Activated CD4-positive, alpha-beta memory T cell treated with anti-CD3 and anti-CD28 coated beads for 36 hours (primary cell): Measurements from ENCODE around the gene BST1. TPM values are rescaled to one million over a fixed set of nuclear protein-coding genes. Genes with fewer than 3 reads are reported as not detected.

Experiments
- CTCF ChIA-PET: fragments of 350-600 bp; sonication (Branson Sonifier 250); formaldehyde crosslinking; loops from one replicate; lab custom pipeline; 2021; ENCODE audit warnings: antibody characterized with exemption, inconsistent platforms; lab: Charles Lee
- POLR2A ChIA-PET: fragments of 350-600 bp; sonication (Branson Sonifier 250); formaldehyde crosslinking; loops from one replicate; lab custom pipeline; 2021; ENCODE audit warnings: antibody characterized with exemption; lab: Charles Lee
- DNase-seq: peaks from one replicate; pipeline ENCODE4 v3.0.0-alpha.2; 2020
- H3K27ac Mint-ChIP-seq: one replicate; pipeline ENCODE4 v1.8.0; 2021; ENCODE audit warnings: mixed read lengths
- H3K27me3 Mint-ChIP-seq: one replicate; pipeline ENCODE4 v1.8.0; 2021; ENCODE audit warnings: mixed read lengths
- H3K36me3 Mint-ChIP-seq: one replicate; pipeline ENCODE4 v1.8.0; 2021; ENCODE audit warnings: mixed read lengths
- H3K4me1 Mint-ChIP-seq: one replicate; pipeline ENCODE4 v1.8.0; 2021; ENCODE audit warnings: low read depth, mixed read lengths
- H3K4me3 Mint-ChIP-seq: one replicate; pipeline ENCODE4 v1.8.0; 2021; ENCODE audit warnings: mild to moderate bottlenecking, mixed read lengths
- H3K9me3 Mint-ChIP-seq: one replicate; pipeline ENCODE4 v1.8.0; 2021; ENCODE audit warnings: mixed read lengths
- intact Hi-C: fragments of 100-400 bp; cut with micrococcal nuclease; formaldehyde crosslinking; loops from one replicate; pipeline ENCODE4 v1.15.1; 2023
- total RNA-seq, 2 experiments: library from RNA; stranded (reverse); gene quantifications; one replicate each; pipeline ENCODE4 v1.2.3, GENCODE V29; 2021

The BST1 gene
- total RNA-seq, 2 experiments from 2014 or later: 0.19 to 0.67 TPM

GRCh38 chr4:15735536-15735935 lies 32.7 kb downstream of the BST1 start:
- no peak overlapping the region for H3K4me3 Mint-ChIP-seq
- intact Hi-C loops: no loop called here
- CTCF ChIA-PET: no interaction called here
- DNase-seq: no peak
- peaks cover 2% of the 10 kb centered on the region for H3K27me3 Mint-ChIP-seq
- peaks cover 27% of the 10 kb centered on the region for H3K4me1 Mint-ChIP-seq
- no peaks in the 10 kb centered on the region for H3K9me3 Mint-ChIP-seq
- POLR2A ChIA-PET: no interaction called here
- H3K36me3 Mint-ChIP-seq: no peaks in the 10 kb centered on the region
- H3K27ac Mint-ChIP-seq: no peak overlapping the region

- intact Hi-C loops: no loop called here
- H3K27ac Mint-ChIP-seq: no peak overlapping the region
- H3K27me3 Mint-ChIP-seq: peaks cover 2% of the 10 kb centered on the region
- CTCF ChIA-PET: interaction anchor here (0.8 to 1.5 kb wide), 2 partner anchors 19 to 147 kb away, joined by 3 to 5 read pairs; no protein-coding TSS in a partner anchor
- H3K4me3 Mint-ChIP-seq: no peak overlapping the region
- peaks cover 27% of the 10 kb centered on the region for H3K4me1 Mint-ChIP-seq
- H3K36me3 Mint-ChIP-seq: peaks cover 5% of the 10 kb centered on the region
- no peak for DNase-seq
- H3K9me3 Mint-ChIP-seq: peaks cover 7% of the 10 kb centered on the region
- POLR2A ChIA-PET: no interaction called here
Measured at GRCh38 chr4:15736514-15737050, 33.7 kb downstream of the BST1 start.

- DNase-seq: peak; percentile 29
- ChIA-PET POLR2A (no interaction called here), CTCF (interaction anchor here (0.6 to 1.5 kb wide), 5 partner anchors 18 to 878 kb away, joined by 3 to 7 read pairs (median 4); no protein-coding TSS in a partner anchor)
- Mint-ChIP-seq H3K27ac (no peak overlapping the region), H3K36me3 (peaks cover 6% of the 10 kb centered on the region), H3K4me3 (no peak overlapping the region), H3K27me3 (peaks cover 2% of the 10 kb centered on the region), H3K4me1 (peaks cover 27% of the 10 kb centered on the region), H3K9me3 (peaks cover 13% of the 10 kb centered on the region)
- intact Hi-C loops: no loop called here
Measured at GRCh38 chr4:15737255-15737654, 34.4 kb downstream of the BST1 start.

DNA sequence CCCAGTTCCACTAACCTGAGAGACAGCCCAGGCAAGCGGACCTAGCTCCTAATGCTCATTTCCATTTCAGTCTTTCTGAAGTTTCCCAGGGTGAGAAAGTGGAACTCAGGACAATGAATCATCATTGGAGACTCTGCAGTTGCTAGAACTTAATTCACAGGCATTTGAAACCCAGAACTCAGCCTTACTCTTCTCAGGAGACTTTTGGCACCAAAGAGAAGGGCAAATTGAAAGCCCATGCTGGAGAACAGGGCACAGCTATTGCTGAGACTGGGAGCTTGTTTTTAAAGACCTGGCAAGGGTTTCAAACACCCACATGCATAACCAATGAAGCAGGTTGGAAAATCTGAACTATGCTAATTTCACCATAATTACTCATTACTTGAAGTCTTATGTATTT lies 36.0 kb downstream of the BST1 start:
- intact Hi-C loops: loop anchor here (1.0 kb wide), 4 partner anchors 17 to 56 kb away; no protein-coding TSS in a partner anchor
- peaks cover 31% of the 10 kb centered on the region for H3K4me1 Mint-ChIP-seq

GRCh38 chr4:15740764-15741404 lies 38.0 kb downstream of the BST1 start:
- intact Hi-C loops: no loop called here
- Mint-ChIP-seq H3K36me3 (peaks cover 12% of the 10 kb centered on the region), H3K9me3 (peaks cover 29% of the 10 kb centered on the region), H3K4me3 (no peak overlapping the region), H3K27ac (no peak overlapping the region), H3K27me3 (no peaks in the 10 kb centered on the region), H3K4me1 (peaks cover 31% of the 10 kb centered on the region)
- ChIA-PET CTCF (interaction anchor here (1.1 to 2.2 kb wide), 5 partner anchors 13 to 215 kb away, joined by 3 to 6 read pairs (median 4); no protein-coding TSS in a partner anchor), POLR2A (no interaction called here)
- DNase-seq: no peak

More for the DNA sequence above, 36.0 kb downstream of the BST1 start:
- CTCF ChIA-PET: interaction anchor here (0.9 to 2.2 kb wide), 9 partner anchors 10 to 260 kb away, joined by 3 to 39 read pairs (median 6); partner anchors contain the start of gene FAM200B
- Mint-ChIP-seq H3K36me3 (peaks cover 12% of the 10 kb centered on the region), H3K27me3 (no peaks in the 10 kb centered on the region), H3K4me3 (no peak overlapping the region), H3K27ac (peak overlapping the region; percentile 24), H3K9me3 (peaks cover 25% of the 10 kb centered on the region)
- POLR2A ChIA-PET: interaction anchor here (0.8 to 1.5 kb wide), 6 partner anchors 15 to 191 kb away, joined by 3 to 17 read pairs (median 3); no protein-coding TSS in a partner anchor
- DNase-seq: peak; percentile 19

GRCh38 chr4:15742083-15742582 lies 39.3 kb downstream of the BST1 start:
- H3K27me3 Mint-ChIP-seq: no peaks in the 10 kb centered on the region
- ChIA-PET CTCF (interaction anchor here (0.7 to 1.7 kb wide), 2 partner anchors 14 to 82 kb away, joined by 3 to 6 read pairs; no protein-coding TSS in a partner anchor), POLR2A (no interaction called here)
- DNase-seq: no peak
- intact Hi-C loops: no loop called here
- H3K36me3 Mint-ChIP-seq: peaks cover 12% of the 10 kb centered on the region
- no peak overlapping the region for H3K4me3 Mint-ChIP-seq
- H3K4me1 Mint-ChIP-seq: peaks cover 36% of the 10 kb centered on the region
- H3K9me3 Mint-ChIP-seq: peaks cover 35% of the 10 kb centered on the region
- H3K27ac Mint-ChIP-seq: no peak overlapping the region

GRCh38 chr4:15742637-15743036 lies 39.8 kb downstream of the BST1 start:
- POLR2A ChIA-PET: no interaction called here
- H3K4me3 Mint-ChIP-seq: no peak overlapping the region
- H3K9me3 Mint-ChIP-seq: peaks cover 35% of the 10 kb centered on the region
- H3K27ac Mint-ChIP-seq: no peak overlapping the region
- peaks cover 12% of the 10 kb centered on the region for H3K36me3 Mint-ChIP-seq
- H3K4me1 Mint-ChIP-seq: peaks cover 31% of the 10 kb centered on the region
- CTCF ChIA-PET: interaction anchor here (1.3 kb wide), 1 partner anchor 63 kb away, joined by 4 read pairs; no protein-coding TSS in a partner anchor
- intact Hi-C loops: no loop called here
- no peaks in the 10 kb centered on the region for H3K27me3 Mint-ChIP-seq
- no peak for DNase-seq

- H3K27me3 Mint-ChIP-seq: no peaks in the 10 kb centered on the region
- peaks cover 12% of the 10 kb centered on the region for H3K36me3 Mint-ChIP-seq
- CTCF ChIA-PET: interaction anchor here (1.3 kb wide), 1 partner anchor 61 kb away, joined by 4 read pairs; no protein-coding TSS in a partner anchor
- no peak for DNase-seq
- H3K4me1 Mint-ChIP-seq: peaks cover 17% of the 10 kb centered on the region
- intact Hi-C loops: no loop called here
- H3K27ac Mint-ChIP-seq: no peak overlapping the region
- POLR2A ChIA-PET: no interaction called here
- H3K9me3 Mint-ChIP-seq: peaks cover 35% of the 10 kb centered on the region
- H3K4me3 Mint-ChIP-seq: no peak overlapping the region
Measured at GRCh38 chr4:15744016-15744545, 41.2 kb downstream of the BST1 start.

GRCh38 chr4:15746110-15746509 lies 43.2 kb downstream of the BST1 start:
- ChIA-PET CTCF (no interaction called here), POLR2A (no interaction called here)
- H3K27me3 Mint-ChIP-seq: no peaks in the 10 kb centered on the region
- intact Hi-C loops: no loop called here
- H3K4me1 Mint-ChIP-seq: peaks cover 9% of the 10 kb centered on the region
- H3K36me3 Mint-ChIP-seq: peaks cover 9% of the 10 kb centered on the region
- H3K27ac Mint-ChIP-seq: no peak overlapping the region
- peaks cover 35% of the 10 kb centered on the region for H3K9me3 Mint-ChIP-seq
- no peak overlapping the region for H3K4me3 Mint-ChIP-seq
- DNase-seq: no peak

GRCh38 chr4:15749001-15749400 lies 46.1 kb downstream of the BST1 start:
- ChIA-PET POLR2A (interaction anchor here (0.6 kb wide), 1 partner anchor 67 kb away, joined by 3 read pairs; no protein-coding TSS in a partner anchor), CTCF (no interaction called here)
- H3K36me3 Mint-ChIP-seq: no peaks in the 10 kb centered on the region

GRCh38 chr4:15751153-15751552 lies 48.3 kb downstream of the BST1 start:
- H3K36me3 Mint-ChIP-seq: no peaks in the 10 kb centered on the region
- ChIA-PET POLR2A (no interaction called here), CTCF (interaction anchor here (1.0 kb wide), 1 partner anchor 22 kb away, joined by 3 read pairs; no protein-coding TSS in a partner anchor)
- H3K27ac Mint-ChIP-seq: no peak overlapping the region
- no peaks in the 10 kb centered on the region for H3K27me3 Mint-ChIP-seq
- H3K9me3 Mint-ChIP-seq: peaks cover 8% of the 10 kb centered on the region
- intact Hi-C loops: no loop called here
- H3K4me1 Mint-ChIP-seq: peaks cover 31% of the 10 kb centered on the region
- no peak for DNase-seq
- H3K4me3 Mint-ChIP-seq: no peak overlapping the region

More at GRCh38 chr4:15749001-15749400, 46.1 kb downstream of the BST1 start:
- H3K4me3 Mint-ChIP-seq: no peak overlapping the region
- DNase-seq: no peak
- H3K4me1 Mint-ChIP-seq: peaks cover 12% of the 10 kb centered on the region
- peaks cover 13% of the 10 kb centered on the region for H3K9me3 Mint-ChIP-seq
- no peaks in the 10 kb centered on the region for H3K27me3 Mint-ChIP-seq
- H3K27ac Mint-ChIP-seq: no peak overlapping the region
- intact Hi-C loops: no loop called here

GRCh38 chr4:15753081-15753480 lies 50.2 kb downstream of the BST1 start:
- H3K9me3 Mint-ChIP-seq: peaks cover 4% of the 10 kb centered on the region
- H3K4me3 Mint-ChIP-seq: no peak overlapping the region
- no peaks in the 10 kb centered on the region for H3K36me3 Mint-ChIP-seq
- H3K27me3 Mint-ChIP-seq: no peaks in the 10 kb centered on the region
- ChIA-PET CTCF (interaction anchor here (2.1 to 2.2 kb wide), 2 partner anchors 14 to 52 kb away, joined by 6 to 9 read pairs; no protein-coding TSS in a partner anchor), POLR2A (interaction anchor here (1.3 kb wide), 1 partner anchor 14 kb away, joined by 3 read pairs; no protein-coding TSS in a partner anchor)
- no peak overlapping the region for H3K27ac Mint-ChIP-seq
- H3K4me1 Mint-ChIP-seq: peaks cover 41% of the 10 kb centered on the region
- intact Hi-C loops: no loop called here
- DNase-seq: no peak
